IPS DF 6.9 (cell line): ENCODE measurements around the gene DZIP3.
A peak's percentile ranks its signal among the peaks of the same experiment; 100 is the strongest.

Source experiments
- DNase-seq: peaks from one replicate; pipeline ENCODE4 v3.0.0-alpha.2; 2013; ENCODE audit warnings: low read depth, low spot score
- H3K27ac ChIP-seq: one replicate; pipeline ENCODE4 v1.5.1; 2013; ENCODE audit warnings: low read length, control low read depth
- H3K27me3 ChIP-seq: 2 replicates; pipeline ENCODE4 v1.6.1; 2013; ENCODE audit warnings: mild to moderate bottlenecking, low read length; ENCODE audit not compliant: control insufficient read depth, insufficient read depth
- H3K36me3 ChIP-seq: 2 replicates; pipeline ENCODE4 v1.6.1; 2013; ENCODE audit warnings: low read length; ENCODE audit not compliant: control insufficient read depth, insufficient read depth
- H3K4me1 ChIP-seq: 2 replicates; pipeline ENCODE4 v1.6.1; 2013; ENCODE audit warnings: low read length; ENCODE audit not compliant: control insufficient read depth, insufficient read depth
- H3K4me3 ChIP-seq: 2 replicates; pipeline ENCODE4 v1.5.1; 2013; ENCODE audit warnings: mild to moderate bottlenecking, low read length
- H3K9me3 ChIP-seq: 2 replicates; pipeline ENCODE4 v1.6.1; 2013; ENCODE audit warnings: low read length, inconsistent platforms; ENCODE audit not compliant: control insufficient read depth, insufficient read depth
- WGBS: extraction: QIAGEN DNeasy Blood & Tissue Kit; methylation state at CpG from one replicate; pipeline ENCODE4 v1.1.7; 2013; ENCODE audit warnings: mixed read lengths, missing lambda C conversion rate; ENCODE audit not compliant: insufficient read length, insufficient coverage; 5-methylcytosine and 5-hydroxymethylcytosine counted together

The DZIP3 gene, protein sequence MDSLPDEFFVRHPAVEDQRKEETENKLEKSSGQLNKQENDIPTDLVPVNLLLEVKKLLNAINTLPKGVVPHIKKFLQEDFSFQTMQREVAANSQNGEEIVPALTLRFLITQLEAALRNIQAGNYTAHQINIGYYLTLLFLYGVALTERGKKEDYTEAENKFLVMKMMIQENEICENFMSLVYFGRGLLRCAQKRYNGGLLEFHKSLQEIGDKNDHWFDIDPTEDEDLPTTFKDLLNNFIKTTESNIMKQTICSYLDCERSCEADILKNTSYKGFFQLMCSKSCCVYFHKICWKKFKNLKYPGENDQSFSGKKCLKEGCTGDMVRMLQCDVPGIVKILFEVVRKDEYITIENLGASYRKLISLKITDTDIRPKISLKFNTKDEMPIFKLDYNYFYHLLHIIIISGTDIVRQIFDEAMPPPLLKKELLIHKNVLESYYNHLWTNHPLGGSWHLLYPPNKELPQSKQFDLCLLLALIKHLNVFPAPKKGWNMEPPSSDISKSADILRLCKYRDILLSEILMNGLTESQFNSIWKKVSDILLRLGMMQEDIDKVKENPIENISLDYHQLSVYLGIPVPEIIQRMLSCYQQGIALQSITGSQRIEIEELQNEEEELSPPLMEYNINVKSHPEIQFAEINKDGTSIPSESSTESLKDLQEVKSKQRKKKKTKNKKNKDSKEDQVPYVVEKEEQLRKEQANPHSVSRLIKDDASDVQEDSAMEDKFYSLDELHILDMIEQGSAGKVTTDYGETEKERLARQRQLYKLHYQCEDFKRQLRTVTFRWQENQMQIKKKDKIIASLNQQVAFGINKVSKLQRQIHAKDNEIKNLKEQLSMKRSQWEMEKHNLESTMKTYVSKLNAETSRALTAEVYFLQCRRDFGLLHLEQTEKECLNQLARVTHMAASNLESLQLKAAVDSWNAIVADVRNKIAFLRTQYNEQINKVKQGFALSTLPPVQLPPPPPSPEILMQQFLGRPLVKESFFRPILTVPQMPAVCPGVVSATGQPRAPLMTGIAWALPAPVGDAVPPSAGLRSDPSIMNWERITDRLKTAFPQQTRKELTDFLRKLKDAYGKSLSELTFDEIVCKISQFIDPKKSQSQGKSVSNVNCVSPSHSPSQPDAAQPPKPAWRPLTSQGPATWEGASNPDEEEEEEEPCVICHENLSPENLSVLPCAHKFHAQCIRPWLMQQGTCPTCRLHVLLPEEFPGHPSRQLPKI

GRCh38 chr3:108589081-108589997, at the start of gene DZIP3, which contains the start of gene CIP2A:
TSS of gene DZIP3 (plus strand) at chr3:108589722. CDS start at chr3:108605407, 15,685 bp downstream.
TSS of gene CIP2A (minus strand) at chr3:108589438. CDS start at chr3:108589375, 63 bp downstream.
- Histone ChIP-seq H3K4me3 (peak within 1 kb of the TSS; percentile 55), H3K36me3 (no peaks in the 10 kb centered on the region), H3K27me3 (no peaks in the 10 kb centered on the region), H3K9me3 (no peaks in the 10 kb centered on the region), H3K4me1 (no peaks in the 10 kb centered on the region; the same call in 1 of the 2 replicates), H3K27ac (no peak within 1 kb of the TSS)
- peak; percentile 93 for DNase-seq
- no CpG with 5 or more reads among the region's 59 CpGs for WGBS

DNA sequence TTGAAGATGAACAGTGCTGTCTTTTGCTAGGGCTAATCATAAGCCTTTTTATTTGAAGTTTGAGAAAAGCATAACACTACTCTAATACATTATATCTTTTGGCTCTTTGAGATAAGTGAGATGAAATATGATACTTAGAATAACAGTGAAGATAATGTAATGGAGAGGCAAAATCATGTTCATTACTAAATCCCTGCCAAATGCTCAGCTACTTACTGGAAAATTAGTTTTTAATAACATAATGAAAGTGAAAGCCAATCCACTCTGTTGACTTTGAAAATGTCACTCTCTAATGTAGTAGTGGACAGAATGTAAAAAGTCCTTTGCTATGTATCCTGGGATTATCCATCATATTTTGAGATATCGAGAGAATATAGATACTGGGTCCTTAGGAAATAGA, 43.3 kb upstream of the DZIP3 start:
- no CpG with 5 or more reads among the region's 1 CpG for WGBS
- no peak overlapping the region for H3K4me3 ChIP-seq

DNA sequence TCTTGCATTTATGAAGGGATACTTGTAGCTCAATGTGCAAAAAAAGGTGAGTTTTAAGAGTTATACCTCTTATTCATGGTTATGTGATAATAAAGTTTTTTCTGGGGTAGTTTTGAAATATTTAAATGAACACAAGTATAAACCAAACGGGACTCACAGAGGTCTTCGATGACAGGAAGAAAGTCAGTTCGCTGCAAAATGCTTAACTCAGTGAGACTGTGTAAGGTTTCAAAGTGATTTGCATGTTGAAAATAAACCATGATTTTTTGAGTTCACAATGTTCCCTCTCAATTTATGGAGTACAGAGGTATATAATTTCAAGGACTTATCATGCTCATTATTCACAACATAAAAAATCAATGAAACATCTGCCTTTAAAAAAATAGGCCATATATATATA, 42.8 kb upstream of the DZIP3 start:
- H3K36me3 ChIP-seq, result peaks cover 7% of the 10 kb centered on the region; the same call in 1 of the 2 replicates

More for the DNA sequence above, 43.3 kb upstream of the DZIP3 start:
- Histone ChIP-seq H3K9me3 (no peaks in the 10 kb centered on the region), H3K36me3 (peaks cover 7% of the 10 kb centered on the region; the same call in 1 of the 2 replicates), H3K27me3 (no peaks in the 10 kb centered on the region), H3K27ac (no peak overlapping the region), H3K4me1 (no peaks in the 10 kb centered on the region)
- no peak for DNase-seq

GRCh38 chr3:108548304-108548703, 41.2 kb upstream of the DZIP3 start:
- WGBS, result no CpG with 5 or more reads among the region's 1 CpG
- DNase-seq, result no peak
- H3K4me1 ChIP-seq, result no peaks in the 10 kb centered on the region
- H3K27me3 ChIP-seq, result no peaks in the 10 kb centered on the region
- H3K27ac ChIP-seq, result no peak overlapping the region
- peaks cover 6% of the 10 kb centered on the region; the same call in 1 of the 2 replicates for H3K36me3 ChIP-seq
- no peaks in the 10 kb centered on the region for H3K9me3 ChIP-seq
- H3K4me3 ChIP-seq, result no peak overlapping the region

More for the DNA sequence above, 42.8 kb upstream of the DZIP3 start:
- Histone ChIP-seq H3K4me1 (no peaks in the 10 kb centered on the region), H3K27ac (no peak overlapping the region), H3K4me3 (no peak overlapping the region), H3K27me3 (no peaks in the 10 kb centered on the region), H3K9me3 (no peaks in the 10 kb centered on the region)
- no CpG with 5 or more reads among the region's 3 CpGs for WGBS
- DNase-seq, result no peak

DNA sequence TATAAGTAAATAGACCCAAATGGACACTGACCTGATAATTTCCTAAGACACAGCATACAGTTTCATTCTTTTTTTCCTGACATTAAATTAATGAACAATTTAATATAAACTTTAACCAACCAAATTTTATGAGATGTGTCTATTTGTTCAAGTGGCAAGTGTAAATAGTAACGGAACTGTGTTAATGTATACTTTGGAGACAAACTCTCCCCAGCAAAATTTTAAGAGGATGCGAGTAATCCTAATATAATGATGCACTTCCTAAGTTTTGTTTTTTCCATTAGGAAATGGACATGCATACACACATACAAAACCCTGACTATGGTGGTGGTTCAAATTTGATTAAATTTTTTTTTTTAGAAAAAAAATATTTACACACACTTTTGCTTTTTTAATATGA, 40.6 kb upstream of the DZIP3 start:
- WGBS, result no CpG with 5 or more reads among the region's 2 CpGs
- Histone ChIP-seq H3K4me3 (no peak overlapping the region), H3K36me3 (peaks cover under 1% of the 10 kb centered on the region; the same call in 1 of the 2 replicates), H3K4me1 (no peaks in the 10 kb centered on the region), H3K9me3 (no peaks in the 10 kb centered on the region), H3K27me3 (no peaks in the 10 kb centered on the region), H3K27ac (no peak overlapping the region)
- DNase-seq, result no peak

DNA sequence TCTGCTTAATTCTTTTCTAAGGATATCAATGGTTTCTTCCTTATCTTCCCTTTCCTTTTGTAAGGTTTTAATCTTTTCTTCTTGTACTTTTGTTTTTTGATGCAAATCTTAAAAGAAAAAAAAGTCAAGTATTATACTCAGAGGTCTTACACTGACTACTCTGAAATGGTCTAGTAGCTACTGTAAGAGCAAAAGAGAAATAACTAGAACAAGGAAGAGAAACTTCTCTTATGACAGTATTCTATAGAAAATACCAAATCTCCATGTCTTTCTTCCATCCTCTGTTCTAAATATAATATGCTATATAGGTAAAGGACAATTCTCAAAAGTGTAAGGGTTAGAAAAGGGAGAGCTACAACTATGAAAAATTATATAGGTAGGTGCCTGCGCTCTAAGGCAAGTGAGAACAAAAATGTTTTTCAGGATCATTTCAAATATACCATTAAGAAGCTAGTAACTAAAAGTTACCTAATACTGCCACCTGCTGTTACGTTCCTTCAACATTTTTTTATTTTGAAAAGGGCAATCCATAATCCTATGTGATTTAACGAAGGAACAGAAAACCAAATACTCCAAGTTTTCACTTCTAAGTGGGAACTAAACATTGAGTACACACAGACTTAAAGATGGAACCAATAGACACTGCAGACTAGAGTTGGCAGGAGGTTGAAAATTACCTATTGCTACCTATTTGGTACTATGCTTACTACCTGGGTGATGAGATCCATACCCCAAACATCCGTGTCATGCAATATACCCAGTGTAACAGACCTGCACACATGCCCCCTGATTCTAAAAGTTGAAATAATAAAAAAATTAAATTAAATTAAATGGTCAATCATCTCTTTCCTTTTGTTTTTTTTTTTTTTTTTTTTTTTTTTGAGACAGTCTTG, 37.0 kb upstream of the DZIP3 start:
- H3K27ac ChIP-seq, result no peak overlapping the region
- H3K4me1 ChIP-seq, result no peaks in the 10 kb centered on the region
- H3K36me3 ChIP-seq, result no peaks in the 10 kb centered on the region; the same call in 1 of the 2 replicates
- no peaks in the 10 kb centered on the region for H3K9me3 ChIP-seq
- H3K27me3 ChIP-seq, result no peaks in the 10 kb centered on the region
- no CpG with 5 or more reads among the region's 4 CpGs for WGBS
- H3K4me3 ChIP-seq, result no peak overlapping the region
- no peak for DNase-seq

GRCh38 chr3:108554229-108554628, 35.3 kb upstream of the DZIP3 start:
- no peak overlapping the region for H3K4me3 ChIP-seq
- no peaks in the 10 kb centered on the region for H3K4me1 ChIP-seq
- no peaks in the 10 kb centered on the region; the same call in 1 of the 2 replicates for H3K36me3 ChIP-seq
- no peaks in the 10 kb centered on the region for H3K27me3 ChIP-seq
- no peaks in the 10 kb centered on the region for H3K9me3 ChIP-seq
- H3K27ac ChIP-seq, result no peak overlapping the region
- no peak for DNase-seq

- H3K27me3 ChIP-seq, result no peaks in the 10 kb centered on the region
- no CpG with 5 or more reads among the region's 3 CpGs for WGBS
- H3K4me3 ChIP-seq, result no peak overlapping the region
- no peaks in the 10 kb centered on the region; the same call in 1 of the 2 replicates for H3K36me3 ChIP-seq
- no peak overlapping the region for H3K27ac ChIP-seq
- H3K9me3 ChIP-seq, result no peaks in the 10 kb centered on the region
- no peaks in the 10 kb centered on the region for H3K4me1 ChIP-seq
- DNase-seq, result no peak
Observed at GRCh38 chr3:108554913-108555571, 34.5 kb upstream of the DZIP3 start.
